ENCODE data around the gene CEND1. TPM values are rescaled to one million over a fixed set of nuclear protein-coding genes. Genes with fewer than 3 reads are reported as not detected.

Gene CEND1
- total and polyA plus RNA-seq, 2 experiments from 2014 or later: not detected

DNA sequence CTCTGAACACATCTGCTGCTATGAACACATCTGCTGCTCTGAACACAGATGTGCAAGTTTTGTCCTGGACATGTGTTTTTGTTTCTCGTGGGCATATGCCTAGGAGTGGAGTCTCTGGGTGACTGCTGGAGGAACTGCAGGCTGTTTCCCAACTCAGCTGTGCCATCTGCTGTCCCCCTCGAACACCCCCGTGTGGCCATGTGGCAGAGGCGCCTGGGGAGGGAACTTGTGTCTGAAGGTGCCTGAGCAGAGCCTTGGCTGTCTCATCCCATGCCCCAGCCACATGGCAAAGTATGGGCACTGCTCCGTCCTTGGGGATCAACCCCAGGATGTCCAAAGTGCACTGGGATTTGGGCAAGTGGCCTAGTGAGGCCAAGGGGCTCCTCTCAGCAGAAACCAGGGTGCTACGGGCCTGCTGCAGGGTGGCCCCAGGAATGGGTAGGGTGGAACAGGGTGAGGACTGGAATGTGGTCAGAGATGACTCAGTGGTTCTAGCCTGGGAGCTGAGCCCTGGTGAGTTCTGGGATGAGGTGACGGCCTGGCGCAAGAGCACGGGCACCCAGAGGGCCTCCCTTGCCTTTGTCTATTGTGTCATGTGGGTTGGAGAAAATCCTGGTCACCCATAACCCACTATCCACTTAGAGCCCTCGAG lies 27.3 kb downstream of the CEND1 start:
- H3K4me1 ChIP-seq (ENCODE audit: insufficient read depth): peaks cover 8% of the 10 kb centered on the region
- no peaks in the 10 kb centered on the region for H3K9me2 ChIP-seq (replicated peaks; ENCODE audit: insufficient read depth)
- H3K27ac ChIP-seq: no peak overlapping the region
- no peaks in the 10 kb centered on the region for H3K9me3 ChIP-seq (ENCODE audit: low read depth)
- DNase-seq (ENCODE audit: low spot score): no peak
- no peak for TF ChIP-seq EZH2 (IDR thresholded peaks at IDR 0.05; ENCODE audit: borderline replicate concordance)
- no peak overlapping the region for H2AFZ ChIP-seq
- H3K4me2 ChIP-seq: no peak overlapping the region
- peaks cover 3% of the 10 kb centered on the region for H4K20me1 ChIP-seq (ENCODE audit: insufficient read depth, poor library complexity, severe bottlenecking)
- H3K36me3 ChIP-seq (replicated peaks; ENCODE audit: insufficient read depth, low read depth): no peaks in the 10 kb centered on the region
- WGBS (ENCODE audit: low lambda C conversion rate, missing lambda C conversion rate): 75% methylated on average over 10 of the region's 10 CpGs
- H3K4me3 ChIP-seq: no peak overlapping the region
- peaks cover 3% of the 10 kb centered on the region for H3K79me2 ChIP-seq
- H3K27me3 ChIP-seq: no peaks in the 10 kb centered on the region

GRCh38 chr11:761526-762108 lies 28.3 kb downstream of the CEND1 start:
- H3K4me2 ChIP-seq: no peak overlapping the region
- H3K4me3 ChIP-seq: no peak overlapping the region
- H3K79me2 ChIP-seq: peaks cover 9% of the 10 kb centered on the region
- no peaks in the 10 kb centered on the region for H3K9me2 ChIP-seq (replicated peaks; ENCODE audit: insufficient read depth)
- H3K36me3 ChIP-seq (replicated peaks; ENCODE audit: insufficient read depth, low read depth): no peaks in the 10 kb centered on the region
- no peak overlapping the region for H3K27ac ChIP-seq
- H3K27me3 ChIP-seq: no peaks in the 10 kb centered on the region
- H3K4me1 ChIP-seq (ENCODE audit: insufficient read depth): peaks cover 8% of the 10 kb centered on the region
- H4K20me1 ChIP-seq (ENCODE audit: insufficient read depth, poor library complexity, severe bottlenecking): peaks cover 3% of the 10 kb centered on the region
- WGBS (ENCODE audit: low lambda C conversion rate, missing lambda C conversion rate): 94% methylated on average over 8 of the region's 8 CpGs
- H2AFZ ChIP-seq: no peak overlapping the region
- TF ChIP-seq EZH2phosphoT487 (IDR thresholded peaks at IDR 0.05; ENCODE audit: low read depth, severe bottlenecking, unreplicated experiment): no peak
- TF ChIP-seq EZH2 (IDR thresholded peaks at IDR 0.05; ENCODE audit: borderline replicate concordance): no peak
- TF ChIP-seq CTCF (IDR thresholded peaks at IDR 0.05; ENCODE audit: poor library complexity): no peak
- H3K9me3 ChIP-seq (ENCODE audit: low read depth): no peaks in the 10 kb centered on the region
- no peak for DNase-seq (ENCODE audit: low spot score)

GRCh38 chr11:760236-760635 lies 29.7 kb downstream of the CEND1 start:
- Histone ChIP-seq H2AFZ (no peak overlapping the region), H3K4me2 (no peak overlapping the region), H3K9me3 (ENCODE audit: low read depth) (no peaks in the 10 kb centered on the region), H3K27me3 (no peaks in the 10 kb centered on the region), H4K20me1 (ENCODE audit: insufficient read depth, poor library complexity, severe bottlenecking) (peaks cover 3% of the 10 kb centered on the region), H3K9me2 (replicated peaks; ENCODE audit: insufficient read depth) (no peaks in the 10 kb centered on the region), H3K4me1 (ENCODE audit: insufficient read depth) (peaks cover 8% of the 10 kb centered on the region), H3K27ac (no peak overlapping the region), H3K79me2 (peaks cover 9% of the 10 kb centered on the region), H3K36me3 (replicated peaks; ENCODE audit: insufficient read depth, low read depth) (no peaks in the 10 kb centered on the region), H3K4me3 (no peak overlapping the region)
- no peak for DNase-seq (ENCODE audit: low spot score)
- TF ChIP-seq CTCF (IDR thresholded peaks at IDR 0.05; ENCODE audit: poor library complexity) (no peak), EZH2 (IDR thresholded peaks at IDR 0.05; ENCODE audit: borderline replicate concordance) (no peak), EZH2phosphoT487 (IDR thresholded peaks at IDR 0.05; ENCODE audit: low read depth, severe bottlenecking, unreplicated experiment) (no peak)

GRCh38 chr11:749731-750130 lies 40.2 kb downstream of the CEND1 start:
- H3K9me2 ChIP-seq (replicated peaks; ENCODE audit: insufficient read depth): no peaks in the 10 kb centered on the region
- no peak overlapping the region for H3K4me2 ChIP-seq
- no peaks in the 10 kb centered on the region for H3K27me3 ChIP-seq
- no peak overlapping the region for H3K4me3 ChIP-seq
- no peak overlapping the region for H3K27ac ChIP-seq
- peaks cover 16% of the 10 kb centered on the region for H3K4me1 ChIP-seq (ENCODE audit: insufficient read depth)
- 95% methylated on average over 2 of the region's 2 CpGs for WGBS (ENCODE audit: low lambda C conversion rate, missing lambda C conversion rate)
- no peaks in the 10 kb centered on the region for H3K9me3 ChIP-seq (ENCODE audit: low read depth)
- H2AFZ ChIP-seq: no peak overlapping the region
- peaks cover 72% of the 10 kb centered on the region for H3K79me2 ChIP-seq
- DNase-seq (ENCODE audit: low spot score): no peak
- H4K20me1 ChIP-seq (ENCODE audit: insufficient read depth, poor library complexity, severe bottlenecking): peaks cover 18% of the 10 kb centered on the region
- no peaks in the 10 kb centered on the region for H3K36me3 ChIP-seq (replicated peaks; ENCODE audit: insufficient read depth, low read depth)
- TF ChIP-seq EZH2 (IDR thresholded peaks at IDR 0.05; ENCODE audit: borderline replicate concordance): no peak
- TF ChIP-seq CTCF (IDR thresholded peaks at IDR 0.05; ENCODE audit: poor library complexity): no peak
- TF ChIP-seq EZH2phosphoT487 (IDR thresholded peaks at IDR 0.05; ENCODE audit: low read depth, severe bottlenecking, unreplicated experiment): no peak

All from hepatocyte (in vitro differentiated cells).